Measurements from ENCODE around the gene ARL14.

DNA sequence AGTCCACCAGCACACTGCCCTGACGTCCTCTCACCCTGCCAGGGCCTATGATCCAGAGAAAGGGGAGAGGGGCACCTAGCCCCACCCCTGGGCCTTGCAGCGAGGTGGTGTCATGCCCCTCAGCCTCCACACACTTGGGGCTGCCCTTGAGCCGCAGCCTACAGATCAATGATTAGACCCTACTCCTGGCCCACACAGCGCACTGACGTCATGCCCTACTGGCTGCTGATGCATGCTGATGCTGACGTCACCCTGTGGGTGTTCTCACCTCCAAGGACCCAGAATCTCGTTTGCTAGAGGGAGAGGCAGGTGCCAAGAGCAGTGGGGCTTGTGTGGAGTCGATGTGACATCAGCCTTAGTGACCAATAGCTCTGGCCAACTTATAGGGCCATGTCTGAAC lies 18.0 kb downstream of the ARL14 start:
- TF ChIP-seq POLR2A (IDR thresholded peaks at IDR 0.05; ENCODE audit: low read length): no peak
- TF ChIP-seq GATA1 (IDR thresholded peaks at IDR 0.05; ENCODE audit: low read depth, low read length): no peak

Data from erythroblast (primary cell).